RWPE2 (cell line): ENCODE data around the gene GPR42.
"Not testable (repeated sequence)": the region's sequence is repeated elsewhere in the genome, so short reads cannot be mapped to it uniquely, and the experiment has no call there.

Experiments used
- ATAC-seq: fragments of 200-7000 bp; cut with Tn5 transposase; 3 replicates; pipeline ENCODE4 v1.9.1; 2021; ENCODE audit warnings: low read depth
- DNase-seq: peaks from one replicate; pipeline ENCODE4 v3.0.0-alpha.2; 2020; ENCODE audit warnings: low spot score
- H3K27ac ChIP-seq: fragments of 450-650 bp; 2 replicates; pipeline ENCODE4 v1.5.1; 2017; ENCODE audit warnings: mild to moderate bottlenecking; ENCODE audit not compliant: poor library complexity, severe bottlenecking
- H3K27me3 ChIP-seq: fragments of 250-450 bp; sonication (Bioruptor Pico); 2 replicates; pipeline ENCODE4 v1.5.1; 2021; ENCODE audit warnings: mild to moderate bottlenecking, moderate library complexity; ENCODE audit not compliant: insufficient read depth, poor library complexity, severe bottlenecking
- H3K36me3 ChIP-seq: fragments of 250-450 bp; sonication (Bioruptor Pico); 2 replicates; pipeline ENCODE4 v1.5.1; 2020; ENCODE audit warnings: low read depth, mild to moderate bottlenecking, moderate library complexity
- H3K4me1 ChIP-seq: fragments of 250-450 bp; sonication (Bioruptor Pico); 2 replicates; pipeline ENCODE4 v1.5.1; 2021; ENCODE audit warnings: mild to moderate bottlenecking, moderate library complexity; ENCODE audit not compliant: insufficient read depth, poor library complexity, severe bottlenecking
- H3K4me3 ChIP-seq: fragments of 250-450 bp; sonication (Bioruptor Pico); 2 replicates; pipeline ENCODE4 v1.5.1; 2021; ENCODE audit warnings: mild to moderate bottlenecking, moderate library complexity; ENCODE audit not compliant: severe bottlenecking
- H3K9me3 ChIP-seq: fragments of 250-450 bp; sonication (Bioruptor Pico); 2 replicates; pipeline ENCODE4 v1.5.1; 2021; ENCODE audit warnings: mild to moderate bottlenecking, moderate library complexity; ENCODE audit not compliant: severe bottlenecking
- TF ChIP-seq, protein P1 (sequence below): fragments of 450-650 bp; IDR thresholded peaks from one replicate; pipeline ENCODE4 v1.5.1; 2017; ENCODE audit warnings: mild to moderate bottlenecking, moderate library complexity; ENCODE audit not compliant: poor library complexity, severe bottlenecking

Gene GPR42

DNA sequence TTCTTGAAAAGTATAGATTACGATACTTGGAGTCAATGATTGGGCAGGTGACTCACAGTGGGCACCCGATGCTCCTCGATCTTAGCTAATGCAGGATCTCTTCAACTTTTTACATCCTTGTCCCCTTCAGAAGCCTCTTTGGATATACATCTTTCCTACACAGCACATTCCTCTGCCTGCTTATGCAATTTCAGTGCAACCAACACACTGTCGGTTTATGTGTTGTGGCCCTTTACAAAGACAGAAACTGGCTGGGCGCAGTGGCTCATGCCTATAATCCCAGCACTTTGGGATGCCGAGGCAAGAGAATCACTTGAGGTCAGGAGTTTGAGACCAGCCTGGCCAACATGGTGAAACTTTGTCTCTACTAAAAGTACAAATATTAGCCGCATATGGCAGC lies 2.6 kb downstream of the GPR42 start:
- Histone ChIP-seq H3K4me3 (no peak overlapping the region), H3K27me3 (peaks cover 8% of the 10 kb centered on the region), H3K27ac (no peak overlapping the region), H3K9me3 (no peaks in the 10 kb centered on the region), H3K4me1 (no peaks in the 10 kb centered on the region), H3K36me3 (no peaks in the 10 kb centered on the region)
- TF ChIP-seq, protein P1, sequence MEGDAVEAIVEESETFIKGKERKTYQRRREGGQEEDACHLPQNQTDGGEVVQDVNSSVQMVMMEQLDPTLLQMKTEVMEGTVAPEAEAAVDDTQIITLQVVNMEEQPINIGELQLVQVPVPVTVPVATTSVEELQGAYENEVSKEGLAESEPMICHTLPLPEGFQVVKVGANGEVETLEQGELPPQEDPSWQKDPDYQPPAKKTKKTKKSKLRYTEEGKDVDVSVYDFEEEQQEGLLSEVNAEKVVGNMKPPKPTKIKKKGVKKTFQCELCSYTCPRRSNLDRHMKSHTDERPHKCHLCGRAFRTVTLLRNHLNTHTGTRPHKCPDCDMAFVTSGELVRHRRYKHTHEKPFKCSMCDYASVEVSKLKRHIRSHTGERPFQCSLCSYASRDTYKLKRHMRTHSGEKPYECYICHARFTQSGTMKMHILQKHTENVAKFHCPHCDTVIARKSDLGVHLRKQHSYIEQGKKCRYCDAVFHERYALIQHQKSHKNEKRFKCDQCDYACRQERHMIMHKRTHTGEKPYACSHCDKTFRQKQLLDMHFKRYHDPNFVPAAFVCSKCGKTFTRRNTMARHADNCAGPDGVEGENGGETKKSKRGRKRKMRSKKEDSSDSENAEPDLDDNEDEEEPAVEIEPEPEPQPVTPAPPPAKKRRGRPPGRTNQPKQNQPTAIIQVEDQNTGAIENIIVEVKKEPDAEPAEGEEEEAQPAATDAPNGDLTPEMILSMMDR = no peak
- DNase-seq (no peak), ATAC-seq (no peak)

DNA sequence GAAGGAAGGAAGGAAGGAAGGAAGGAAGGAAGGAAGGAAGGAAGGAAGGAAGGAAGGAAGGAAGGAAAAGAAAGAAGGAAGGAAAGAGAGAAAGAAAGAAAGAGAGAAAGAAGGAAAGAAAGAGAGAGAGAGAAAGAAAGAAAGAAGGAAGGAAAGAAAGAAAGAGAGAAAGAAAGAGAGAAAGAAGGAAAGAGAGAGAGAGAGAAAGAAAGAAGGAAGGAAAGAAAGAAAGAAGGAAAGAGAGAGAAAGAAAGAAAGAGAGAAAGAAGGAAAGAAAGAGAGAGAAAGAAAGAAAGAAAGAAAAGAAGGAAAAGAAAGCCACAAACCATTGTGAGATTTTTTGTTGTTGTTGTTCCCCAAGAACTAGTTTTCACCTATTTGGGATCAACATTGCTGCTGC lies 3.2 kb downstream of the GPR42 start:
- not testable (repeated sequence) for H3K4me1 ChIP-seq, H3K4me3 ChIP-seq, H3K36me3 ChIP-seq, H3K27me3 ChIP-seq, H3K27ac ChIP-seq, H3K9me3 ChIP-seq, DNase-seq, ATAC-seq

- no peak overlapping the region for H3K4me3 ChIP-seq
- no peaks in the 10 kb centered on the region for H3K36me3 ChIP-seq
- no peaks in the 10 kb centered on the region for H3K9me3 ChIP-seq
- ATAC-seq (no peak), DNase-seq (no peak)
- TF ChIP-seq, protein P1 = no peak
- H3K27me3 ChIP-seq = no peaks in the 10 kb centered on the region
- no peak overlapping the region for H3K27ac ChIP-seq
- no peaks in the 10 kb centered on the region for H3K4me1 ChIP-seq
Measured at GRCh38 chr19:35375505-35376307, 4.8 kb downstream of the GPR42 start.

- H3K4me1 ChIP-seq = no peaks in the 10 kb centered on the region
- DNase-seq = no peak
- ATAC-seq = no peak
- no peak overlapping the region for H3K27ac ChIP-seq
- H3K4me3 ChIP-seq = no peak overlapping the region
- TF ChIP-seq, protein P1 = no peak
- H3K36me3 ChIP-seq = no peaks in the 10 kb centered on the region
- no peaks in the 10 kb centered on the region for H3K27me3 ChIP-seq
- no peaks in the 10 kb centered on the region for H3K9me3 ChIP-seq
Measured at GRCh38 chr19:35377656-35378055, 6.8 kb downstream of the GPR42 start.

DNA sequence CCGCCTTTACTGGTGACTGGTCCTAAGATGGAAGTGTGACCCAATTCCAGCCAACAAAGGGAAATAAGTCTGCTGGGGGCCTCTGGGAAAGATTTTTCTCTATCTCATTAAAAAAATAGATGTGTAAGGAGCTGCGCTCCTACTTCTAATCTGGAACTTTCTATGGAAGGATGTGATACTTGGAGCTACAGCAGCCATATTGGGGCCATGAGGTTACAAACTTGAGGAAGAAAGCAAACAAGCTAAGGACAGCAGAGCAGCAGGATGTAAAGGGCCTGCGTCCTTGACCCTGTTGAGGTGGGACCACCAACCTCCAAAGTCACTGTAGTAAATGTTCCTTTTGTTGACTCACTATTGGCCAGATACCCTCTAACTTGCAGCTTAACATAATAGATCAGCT lies 7.5 kb downstream of the GPR42 start:
- no peaks in the 10 kb centered on the region for H3K9me3 ChIP-seq
- H3K27me3 ChIP-seq = no peaks in the 10 kb centered on the region
- H3K4me3 ChIP-seq = no peak overlapping the region
- TF ChIP-seq, protein P1 = no peak
- H3K4me1 ChIP-seq = no peaks in the 10 kb centered on the region
- no peaks in the 10 kb centered on the region for H3K36me3 ChIP-seq
- H3K27ac ChIP-seq = no peak overlapping the region
- no peak for ATAC-seq
- DNase-seq = peak; percentile 0

DNA sequence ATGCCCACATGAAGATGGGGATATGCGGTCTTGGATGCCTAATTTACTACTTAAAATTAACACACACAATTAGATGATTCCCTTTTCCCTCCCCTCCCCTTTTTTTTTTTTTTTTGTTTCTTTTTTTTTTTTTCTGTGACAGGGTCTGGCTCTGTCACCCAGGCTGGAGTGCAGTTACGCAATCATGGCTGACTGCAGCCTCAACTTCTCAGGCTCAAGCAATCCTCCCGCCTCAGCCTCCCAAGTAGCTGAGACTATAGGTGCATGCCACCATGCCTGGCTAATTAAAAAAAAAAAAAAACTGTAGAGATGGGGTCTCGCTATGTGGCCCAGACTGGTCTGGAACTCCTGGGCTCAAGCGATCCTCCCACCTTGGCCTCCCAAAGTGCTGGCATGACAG lies 8.7 kb downstream of the GPR42 start:
- not testable (repeated sequence) for H3K27ac ChIP-seq, H3K4me1 ChIP-seq, ATAC-seq, H3K4me3 ChIP-seq, H3K36me3 ChIP-seq, H3K27me3 ChIP-seq, H3K9me3 ChIP-seq
- DNase-seq = peak; percentile 2
